A549 (cell line): ENCODE data around the gene F11R. TPM values are rescaled to one million over a fixed set of nuclear protein-coding genes. Genes with fewer than 3 reads are reported as not detected.
A peak's percentile ranks its signal among the peaks of the same experiment; 100 is the strongest.
"Not testable (repeated sequence)": the region's sequence is repeated elsewhere in the genome, so short reads cannot be mapped to it uniquely, and the experiment has no call there.

Experiments
- ATAC-seq, 2 experiments: fragments of 200-7000 bp in 1 of 2; fragments of >200 bp in 1 of 2; cut with Nextera tagmentation in 1 of 2; cut with Tn5 transposase in 1 of 2; 3 replicates each; pipeline versions ENCODE4 v1.8.0 to v1.9.1; 2018 to 2020; ENCODE audit warnings: mild to moderate bottlenecking in 1 of 2, moderate library complexity in 1 of 2
- CTCF ChIA-PET: fragments of 300-600 bp; sonication (Branson Sonifier 250); formaldehyde crosslinking; extraction: SDS; loops from one replicate; lab custom pipeline; 2021; ENCODE audit warnings: antibody characterized with exemption, inconsistent platforms; lab: Yijun Ruan, JAX
- POLR2A ChIA-PET: fragments of 350-600 bp; formaldehyde crosslinking; extraction: SDS; loops from one replicate; lab custom pipeline; 2021; ENCODE audit warnings: antibody characterized with exemption, inconsistent platforms; lab: Yijun Ruan, JAX
- DNase-seq, 2 experiments: peaks; one replicate each; pipeline versions ENCODE4 v3.0.0 to v3.0.0-alpha.2; 2011 to 2016; ENCODE audit warnings: low read depth in 1 of 2, low spot score in 1 of 2
- FAIRE-seq: peaks from 2 replicates; lab custom pipeline; 2011; peaks lifted over from hg19 to GRCh38; lab: Jason Lieb, UNC
- H3K27ac ChIP-seq, 2 experiments: fragments of >200 bp; sonication (Bioruptor Twin); formaldehyde crosslinking; 3 replicates each; pipeline ENCODE4 v1.5.1; 2016 to 2017
- H3K4me1 ChIP-seq: fragments of >200 bp; sonication (Bioruptor Twin); formaldehyde crosslinking; 3 replicates; pipeline ENCODE4 v1.6.1; 2016
- H3K4me2 ChIP-seq: fragments of >200 bp; sonication (Bioruptor Twin); formaldehyde crosslinking; 3 replicates; pipeline ENCODE4 v1.6.1; 2016
- H3K4me3 ChIP-seq: fragments of >200 bp; sonication (Bioruptor Twin); formaldehyde crosslinking; 3 replicates; pipeline ENCODE4 v1.5.1; 2016
- H3K9me3 ChIP-seq: fragments of >200 bp; sonication (Bioruptor Twin); formaldehyde crosslinking; 3 replicates; pipeline ENCODE4 v1.6.1; 2016
- BHLHE40 ChIP-seq: IDR thresholded peaks from 2 replicates; pipeline ENCODE4 v1.6.1; 2012; ENCODE audit warnings: low read depth, low read length, inconsistent platforms
- CBX2 ChIP-seq: fragments of 200-600 bp; sonication (generic); IDR thresholded peaks from 2 replicates; pipeline ENCODE4 v1.6.1; 2016; ENCODE audit warnings: low read depth, mild to moderate bottlenecking, borderline replicate concordance
- EHF ChIP-seq: fragments of 250-450 bp; sonication (Bioruptor Pico); IDR thresholded peaks from 2 replicates; pipeline ENCODE4 v1.5.0; 2020; ENCODE audit warnings: mild to moderate bottlenecking
- EP300 ChIP-seq, 2 experiments: fragments of >200 bp; sonication (Bioruptor Twin); formaldehyde crosslinking; IDR thresholded peaks; 2 replicates in 1 of 2; 3 replicates in 1 of 2; pipeline ENCODE4 v1.6.1; 2016 to 2017
- ESRRA ChIP-seq: fragments of 150-350 bp; IDR thresholded peaks from 2 replicates; pipeline ENCODE4 v1.6.1; 2014; ENCODE audit warnings: mild to moderate bottlenecking, low read length, borderline replicate concordance
- FOSL2 ChIP-seq, 2 experiments: fragments of 450-650 bp in 1 of 2; fragments of >200 bp in 1 of 2; sonication (Bioruptor Twin) in 1 of 2; formaldehyde crosslinking; IDR thresholded peaks; 2 replicates each; pipeline versions ENCODE4 v1.5.0 to v1.6.1; 2016 to 2020; ENCODE audit warnings: mild to moderate bottlenecking in 1 of 2, moderate library complexity in 1 of 2
- HDAC2 ChIP-seq: fragments of 200-600 bp; sonication (generic); IDR thresholded peaks from 2 replicates; pipeline ENCODE4 v1.6.1; 2016
- HEYL ChIP-seq: fragments of 250-450 bp; sonication (Bioruptor Pico); IDR thresholded peaks from 2 replicates; pipeline ENCODE4 v1.8.0; 2021; ENCODE audit warnings: mild to moderate bottlenecking, moderate library complexity
- HOXB13 ChIP-seq: fragments of 250-450 bp; sonication (Bioruptor Pico); IDR thresholded peaks from 2 replicates; pipeline ENCODE4 v1.5.0; 2020; ENCODE audit warnings: low read depth, mild to moderate bottlenecking, moderate library complexity
- JUNB ChIP-seq: fragments of >200 bp; sonication (Bioruptor Twin); formaldehyde crosslinking; IDR thresholded peaks from 2 replicates; pipeline ENCODE4 v1.6.1; 2016
- KDM1A ChIP-seq: fragments of 200-600 bp; sonication (generic); IDR thresholded peaks from 2 replicates; pipeline ENCODE4 v1.6.1; 2016; ENCODE audit warnings: low read depth, mild to moderate bottlenecking
- MAX ChIP-seq: IDR thresholded peaks from 2 replicates; pipeline ENCODE4 v1.6.1; 2012
- MAZ ChIP-seq: fragments of 150-350 bp; IDR thresholded peaks from 2 replicates; pipeline ENCODE4 v1.6.1; 2014; ENCODE audit warnings: antibody characterized with exemption, low read depth, low read length, borderline replicate concordance
- MYC ChIP-seq: IDR thresholded peaks from 2 replicates; pipeline ENCODE4 v1.6.1; 2012; ENCODE audit warnings: mild to moderate bottlenecking, inconsistent platforms, low read length, improper control_type of control experiment, borderline replicate concordance
- NFE2L2 ChIP-seq: fragments of 150-350 bp; conservative IDR thresholded peaks from 2 replicates; pipeline ENCODE4 v1.6.1; 2014; ENCODE audit warnings: low read length
- NPAS2 ChIP-seq: fragments of 250-450 bp; sonication (Bioruptor Pico); IDR thresholded peaks from 2 replicates; pipeline ENCODE4 v1.8.0; 2022; ENCODE audit warnings: mild to moderate bottlenecking, moderate library complexity, borderline replicate concordance
- NR3C1 ChIP-seq: fragments of >200 bp; sonication (Bioruptor Twin); formaldehyde crosslinking; IDR thresholded peaks from 3 replicates; pipeline ENCODE4 v1.6.1; 2017
- SREBF2 ChIP-seq: fragments of 450-650 bp; IDR thresholded peaks from 2 replicates; pipeline ENCODE4 v1.6.1; 2014; ENCODE audit warnings: mild to moderate bottlenecking, moderate library complexity
- TFCP2L1 ChIP-seq: fragments of 250-450 bp; sonication (Bioruptor Pico); IDR thresholded peaks from 2 replicates; pipeline ENCODE4 v1.5.0; 2021; ENCODE audit warnings: mild to moderate bottlenecking
- TP53 ChIP-seq: fragments of 250-450 bp; sonication (Bioruptor Pico); IDR thresholded peaks from 2 replicates; pipeline ENCODE4 v1.5.0; 2021; ENCODE audit warnings: mild to moderate bottlenecking, moderate library complexity
- USF2 ChIP-seq: fragments of 450-650 bp; IDR thresholded peaks from 2 replicates; pipeline ENCODE4 v1.6.1; 2014; ENCODE audit warnings: antibody characterized with exemption
- ZNF302 ChIP-seq: fragments of 250-450 bp; sonication (Bioruptor Pico); IDR thresholded peaks from 2 replicates; pipeline ENCODE4 v1.9.0; 2021; ENCODE audit warnings: inconsistent platforms, mild to moderate bottlenecking, moderate library complexity
- WGBS: methylation state at CpG from one replicate; pipeline ENCODE4 v1.1.6; 2017; ENCODE audit errors: missing lambda C conversion rate; 5-methylcytosine and 5-hydroxymethylcytosine counted together
- polyA plus RNA-seq, 4 experiments: library from polyadenylated mRNA; depleted of rRNA in 3 of 4; stranded (reverse); fragments of >200 nt; fragmentation: RNase III in 1 of 4; extraction: RNeasy Plus Mini Kit Qiagen cat#74134 plus additional on column Dnase treatment in 1 of 4; gene quantifications; 2 replicates in 3 of 4; 3 replicates in 1 of 4; pipeline ENCODE4 v1.2.3, GENCODE V29; 2011 to 2017
- TF ChIP-seq, protein P1 (sequence below): IDR thresholded peaks from 2 replicates; pipeline ENCODE4 v1.6.1; 2012; ENCODE audit warnings: low read depth, borderline replicate concordance

The F11R gene
- polyA plus RNA-seq, 2 of the 4 experiments (the other 2 are of a cell fraction), result 30.3 to 62.0 TPM

DNA sequence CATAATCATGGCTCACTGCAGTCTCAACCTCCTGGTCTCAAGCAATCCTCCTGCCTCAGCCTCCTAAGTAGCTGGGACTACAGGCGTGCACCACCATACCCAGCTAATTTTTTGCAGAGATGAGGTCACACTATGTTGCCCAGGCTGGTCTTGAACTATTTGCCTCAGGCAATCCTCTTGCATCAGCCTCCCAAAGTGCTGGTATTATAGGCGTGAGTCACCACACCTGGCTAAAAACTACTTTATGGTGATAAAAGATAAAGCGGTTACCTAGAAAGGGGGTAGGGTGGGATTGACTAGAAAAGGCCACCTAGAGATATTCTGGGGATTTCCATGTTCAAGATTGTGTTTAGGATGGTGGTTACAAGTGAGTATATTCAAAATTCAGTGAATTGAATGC is 12.8 kb upstream of the F11R start (continued):
- TF ChIP-seq CBX2 (no peak), MAZ (no peak), HOXB13 (no peak), FOSL2 (IDR thresholded peaks at IDR 0.05) (no peak), FOSL2 (CRISPR knock-in tag; IDR thresholded peaks at IDR 0.05) (no peak), KDM1A (no peak)

- POLR2A ChIA-PET, result no interaction called here
- FAIRE-seq, result no peak
- no peak overlapping the region for H3K27ac ChIP-seq
Measured at GRCh38 chr1:161032409-161032808, 11.5 kb upstream of the F11R start.

DNA sequence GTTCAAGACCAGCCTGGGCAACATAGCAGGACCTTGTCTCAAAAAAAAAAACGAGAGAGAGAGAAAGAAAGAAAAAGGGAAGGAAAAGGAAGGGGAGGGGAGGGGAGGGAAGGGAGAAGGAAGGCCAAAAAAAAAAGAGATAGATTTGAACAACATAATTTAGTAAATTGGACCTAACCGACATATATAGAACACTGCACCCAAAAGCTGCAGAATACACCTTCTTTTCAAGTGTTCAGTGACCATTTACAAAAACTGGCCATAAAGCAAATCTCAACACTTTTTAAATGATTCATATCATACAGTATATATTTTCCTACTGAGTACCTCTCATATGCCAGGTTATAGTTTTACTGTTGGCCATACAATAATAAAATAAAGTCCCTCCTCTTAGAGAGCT is 10.9 kb upstream of the F11R start:
- POLR2A ChIA-PET, result no interaction called here
- 50% methylated on average over 2 of the region's 2 CpGs for WGBS

More at GRCh38 chr1:161032409-161032808, 11.5 kb upstream of the F11R start:
- Histone ChIP-seq H3K4me1 (no peaks in the 10 kb centered on the region), H3K4me3 (no peak overlapping the region), H3K9me3 (no peaks in the 10 kb centered on the region), H3K4me2 (no peak overlapping the region)
- no peak for TF ChIP-seq ZNF302 (CRISPR knock-in tag)
- no peak for TF ChIP-seq USF2
- no peak for TF ChIP-seq BHLHE40
- no peak for TF ChIP-seq JUNB
- no peak for TF ChIP-seq NR3C1
- no peak for TF ChIP-seq EP300 (IDR thresholded peaks at IDR 0.05)
- TF ChIP-seq HEYL, result no peak
- no peak for TF ChIP-seq NFE2L2
- no peak for TF ChIP-seq MYC
- WGBS, result 70% methylated on average over 1 of the region's 1 CpG
- CTCF ChIA-PET, result interaction anchor here (0.9 to 3.2 kb wide), 4 partner anchors 9 to 65 kb away, joined by 3 to 11 read pairs (median 6); partner anchors contain the start of genes KLHDC9 and USF1
- ATAC-seq (no peak), DNase-seq (no peak)

DNA sequence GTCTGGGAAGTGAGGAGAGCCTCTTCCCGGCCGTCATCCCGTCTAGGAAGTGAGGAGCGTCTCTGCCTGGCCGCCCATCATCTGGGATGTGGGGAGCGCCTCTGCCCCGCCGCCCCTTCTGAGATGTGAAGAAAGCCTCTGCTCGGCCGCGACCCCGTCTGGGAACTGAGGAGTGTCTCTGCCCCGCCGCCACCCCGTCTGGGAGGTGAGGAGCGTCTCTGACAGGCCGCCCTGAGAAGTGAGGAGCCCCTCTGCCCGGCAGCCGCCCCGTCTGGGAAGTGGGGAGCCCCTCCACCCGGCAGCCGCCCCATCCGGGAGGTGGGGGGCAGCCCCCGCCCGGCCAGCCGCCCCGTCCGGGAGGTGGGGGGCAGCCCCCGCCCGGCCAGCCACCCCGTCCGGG is 8.5 kb upstream of the F11R start:
- H3K4me3 ChIP-seq, H3K4me1 ChIP-seq, FAIRE-seq, ATAC-seq, CTCF ChIA-PET, POLR2A ChIA-PET, H3K27ac ChIP-seq, DNase-seq, H3K4me2 ChIP-seq, H3K9me3 ChIP-seq: not testable (repeated sequence)
- WGBS, result 60% methylated on average over 1 of the region's 32 CpGs

More for the DNA sequence above, 10.9 kb upstream of the F11R start:
- no peak for ATAC-seq
- TF ChIP-seq JUNB, result no peak
- TF ChIP-seq TP53 (CRISPR knock-in tag), result no peak
- TF ChIP-seq MAX, result no peak
- TF ChIP-seq NPAS2 (CRISPR knock-in tag), result no peak
- TF ChIP-seq EP300 (IDR thresholded peaks at IDR 0.05), result no peak
- TF ChIP-seq ESRRA, result no peak
- TF ChIP-seq, protein P1, sequence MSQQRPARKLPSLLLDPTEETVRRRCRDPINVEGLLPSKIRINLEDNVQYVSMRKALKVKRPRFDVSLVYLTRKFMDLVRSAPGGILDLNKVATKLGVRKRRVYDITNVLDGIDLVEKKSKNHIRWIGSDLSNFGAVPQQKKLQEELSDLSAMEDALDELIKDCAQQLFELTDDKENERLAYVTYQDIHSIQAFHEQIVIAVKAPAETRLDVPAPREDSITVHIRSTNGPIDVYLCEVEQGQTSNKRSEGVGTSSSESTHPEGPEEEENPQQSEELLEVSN, result no peak
- TF ChIP-seq SREBF2, result no peak
- no peak for TF ChIP-seq TFCP2L1
- TF ChIP-seq HEYL, result no peak
- TF ChIP-seq EHF (CRISPR knock-in tag), result no peak
- no peak for TF ChIP-seq CBX2
- TF ChIP-seq HDAC2, result no peak
- DNase-seq, result no peak
- no peaks in the 10 kb centered on the region for H3K9me3 ChIP-seq
- no peak for FAIRE-seq
- no peaks in the 10 kb centered on the region for H3K4me1 ChIP-seq
- H3K4me3 ChIP-seq, result no peak overlapping the region
- H3K4me2 ChIP-seq, result no peak overlapping the region
- H3K27ac ChIP-seq, result no peak overlapping the region
- CTCF ChIA-PET, result interaction anchor here (1.1 to 3.2 kb wide), 3 partner anchors 10 to 65 kb away, joined by 3 to 11 read pairs (median 9); partner anchors contain the start of gene KLHDC9

DNA sequence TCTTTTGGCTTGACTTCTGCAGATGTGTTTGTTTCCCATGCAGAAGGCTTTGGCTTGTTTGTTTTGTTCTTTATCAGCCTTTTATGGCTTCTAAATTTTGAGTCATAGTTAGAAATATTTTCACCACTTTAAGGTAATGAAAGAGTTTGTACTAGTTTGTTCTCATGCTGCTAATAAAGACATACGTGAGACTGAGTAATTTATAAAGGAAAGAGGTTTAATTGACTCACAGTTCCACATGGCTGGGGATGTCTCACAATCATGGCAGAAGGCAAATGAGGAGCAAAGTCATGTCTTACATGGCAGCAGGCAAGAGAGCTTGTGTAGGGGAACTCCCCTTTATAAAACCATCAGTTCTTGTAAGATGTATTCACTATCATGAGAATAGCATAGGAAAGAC is 6.0 kb upstream of the F11R start:
- ATAC-seq, DNase-seq, H3K4me3 ChIP-seq, H3K9me3 ChIP-seq, H3K27ac ChIP-seq, FAIRE-seq, POLR2A ChIA-PET, H3K4me2 ChIP-seq: not testable (repeated sequence)
- CTCF ChIA-PET, result interaction anchor here (0.5 to 4.3 kb wide), 8 partner anchors 15 to 309 kb away, joined by 3 to 22 read pairs (median 3); partner anchors contain the start of gene KLHDC9
- peaks cover 12% of the 10 kb centered on the region for H3K4me1 ChIP-seq
- 30% methylated on average over 1 of the region's 1 CpG for WGBS

DNA sequence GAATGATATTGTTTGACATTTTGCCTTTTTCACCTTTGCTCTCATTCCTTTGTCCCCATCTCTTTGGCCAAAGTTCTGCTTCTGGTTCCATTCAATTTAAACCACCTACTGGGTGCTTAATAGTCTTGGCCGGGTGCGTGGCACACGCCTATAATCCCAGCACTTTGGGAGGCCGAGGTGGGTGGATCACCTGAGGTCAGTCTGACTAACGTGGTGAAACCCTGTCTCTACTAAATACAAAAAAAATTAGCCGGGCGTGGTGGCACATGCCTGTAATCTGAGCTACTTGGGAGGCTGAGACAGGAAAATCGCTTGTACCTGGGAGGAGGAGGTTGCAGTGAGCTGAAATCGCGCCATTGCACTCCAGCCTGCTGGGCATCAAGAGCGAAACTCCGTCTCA is 1.5 kb upstream of the F11R start:
- WGBS, result 39% methylated on average over 12 of the region's 12 CpGs
- Histone ChIP-seq H3K27ac (peak overlapping the region; percentile 41 to 84; a peak in 4 of 6 replicates), H3K4me2 (peak overlapping the region; percentile 94), H3K4me1 (peaks cover 43% of the 10 kb centered on the region), H3K4me3 (peak overlapping the region; percentile 67; the same call in 1 of the 3 replicates)
- CTCF ChIA-PET, result interaction anchor here (0.7 to 3.9 kb wide), 3 partner anchors 32 to 152 kb away, joined by 4 to 18 read pairs (median 17); partner anchors contain the start of gene KLHDC9
- not testable (repeated sequence) for DNase-seq, H3K9me3 ChIP-seq, ATAC-seq, FAIRE-seq
- POLR2A ChIA-PET, result interaction anchor here (1.4 to 2.2 kb wide), 2 partner anchors 18 to 23 kb away, joined by 6 to 32 read pairs; partner anchors contain the start of gene USF1
